Liver (tissue), 3 donors: ENCODE data around the gene SLC10A3.

Source experiments
- ATF3 ChIP-seq: IDR thresholded peaks from 2 replicates; pipeline ENCODE4 v1.6.1; 2016; ENCODE audit warnings: antibody characterized with exemption
- CTCF ChIP-seq: fragments of 150-350 bp; IDR thresholded peaks from 2 replicates; pipeline ENCODE4 v1.5.1; 2017; ENCODE audit warnings: improper control_type of control experiment, low read depth, low read length; ENCODE audit not compliant: missing input control
- GABPA ChIP-seq, 2 donors: IDR thresholded peaks in 1 of 2; conservative IDR thresholded peaks in 1 of 2; 2 replicates each; pipeline ENCODE4 v1.6.1; 2016; ENCODE audit warnings: antibody characterized with exemption in 2 of 2, mild to moderate bottlenecking in 1 of 2, moderate library complexity in 1 of 2
- JUND ChIP-seq, 2 donors: IDR thresholded peaks; 2 replicates each; pipeline ENCODE4 v1.6.1; 2016; ENCODE audit warnings: antibody characterized with exemption in 2 of 2
- MAX ChIP-seq: IDR thresholded peaks from 2 replicates; pipeline ENCODE4 v1.6.1; 2016; ENCODE audit warnings: antibody characterized with exemption
- RAD21 ChIP-seq, 2 donors: IDR thresholded peaks; 2 replicates each; pipeline ENCODE4 v1.6.1; 2016; ENCODE audit warnings: antibody characterized with exemption in 2 of 2, mild to moderate bottlenecking in 2 of 2
- RXRA ChIP-seq, 2 donors: IDR thresholded peaks; 2 replicates each; pipeline ENCODE4 v1.6.1; 2017 to 2018; ENCODE audit warnings: antibody characterized with exemption in 2 of 2, mild to moderate bottlenecking in 1 of 2
- SP1 ChIP-seq: IDR thresholded peaks from 2 replicates; pipeline ENCODE4 v1.6.1; 2018; ENCODE audit warnings: antibody characterized with exemption, mild to moderate bottlenecking
- TAF1 ChIP-seq: conservative IDR thresholded peaks from 2 replicates; pipeline ENCODE4 v1.6.1; 2016; ENCODE audit warnings: antibody characterized with exemption, mild to moderate bottlenecking
- donor health status: healthy.
- donor health status: healthy.

GRCh38 chrX:154469114-154469513 lies 21.3 kb downstream of the SLC10A3 start:
- TF ChIP-seq CTCF = no peak
- TF ChIP-seq RXRA (IDR thresholded peaks at IDR 0.05) = no peak
- no peak for TF ChIP-seq RAD21 (IDR thresholded peaks at IDR 0.05)
- no peak for TF ChIP-seq TAF1
- TF ChIP-seq JUND (IDR thresholded peaks at IDR 0.05) = no peak
- no peak for TF ChIP-seq GABPA (IDR thresholded peaks at IDR 0.05 in 1 of 2, conservative IDR thresholded peaks at IDR 0.05 in 1 of 2)
- no peak for TF ChIP-seq MAX
- no peak for TF ChIP-seq ATF3
- no peak for TF ChIP-seq SP1
